Globus pallidus (tissue), 1 donor: Measurements from ENCODE around the gene SIMC1.
A peak's percentile ranks its signal among the peaks of the same experiment; 100 is the strongest.

Source experiments
- DNase-seq: peaks from one replicate; pipeline ENCODE4 v3.0.0-alpha.2; 2015; ENCODE audit warnings: low spot score

SIMC1 gene

DNA sequence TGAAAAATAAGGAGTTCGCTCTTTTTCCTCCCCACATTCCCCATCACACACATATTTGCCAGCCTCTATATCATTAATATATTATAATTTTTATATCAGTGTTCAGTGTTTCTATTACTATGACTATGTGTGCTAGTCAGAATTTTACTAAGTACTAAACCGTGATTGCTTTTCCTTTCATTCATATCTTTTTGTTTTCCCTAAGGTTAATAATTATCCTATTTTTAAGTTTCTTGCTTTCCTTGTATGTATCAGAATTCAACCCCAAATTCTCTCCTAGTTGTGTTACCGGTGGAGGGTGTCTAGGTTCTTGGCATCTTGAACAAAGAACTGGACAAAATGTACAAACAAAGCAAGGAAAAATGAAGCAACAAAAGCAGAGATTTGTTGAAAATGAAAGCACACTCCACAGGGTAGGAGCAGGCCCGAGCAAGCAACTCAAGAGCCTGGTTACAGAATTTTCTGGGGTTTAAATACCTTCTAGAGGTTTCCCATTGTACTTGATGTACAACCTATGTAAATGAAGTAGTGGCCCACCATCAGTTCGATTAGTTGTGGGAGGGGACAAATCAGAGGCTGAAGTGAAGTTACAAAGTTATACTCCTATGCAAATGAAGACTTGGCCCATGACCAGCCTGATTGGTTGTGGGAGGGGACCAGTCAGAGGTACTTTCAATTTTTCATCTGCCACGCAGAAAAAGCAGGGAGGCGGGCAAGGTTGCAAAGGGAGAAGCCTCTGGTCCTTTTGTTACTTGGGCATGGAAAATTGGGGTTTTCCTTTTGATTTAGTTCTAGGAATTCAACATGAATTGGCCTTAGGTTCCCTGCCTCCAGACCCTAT lies 79.5 kb downstream of the SIMC1 start:
- DNase-seq: no peak

DNA sequence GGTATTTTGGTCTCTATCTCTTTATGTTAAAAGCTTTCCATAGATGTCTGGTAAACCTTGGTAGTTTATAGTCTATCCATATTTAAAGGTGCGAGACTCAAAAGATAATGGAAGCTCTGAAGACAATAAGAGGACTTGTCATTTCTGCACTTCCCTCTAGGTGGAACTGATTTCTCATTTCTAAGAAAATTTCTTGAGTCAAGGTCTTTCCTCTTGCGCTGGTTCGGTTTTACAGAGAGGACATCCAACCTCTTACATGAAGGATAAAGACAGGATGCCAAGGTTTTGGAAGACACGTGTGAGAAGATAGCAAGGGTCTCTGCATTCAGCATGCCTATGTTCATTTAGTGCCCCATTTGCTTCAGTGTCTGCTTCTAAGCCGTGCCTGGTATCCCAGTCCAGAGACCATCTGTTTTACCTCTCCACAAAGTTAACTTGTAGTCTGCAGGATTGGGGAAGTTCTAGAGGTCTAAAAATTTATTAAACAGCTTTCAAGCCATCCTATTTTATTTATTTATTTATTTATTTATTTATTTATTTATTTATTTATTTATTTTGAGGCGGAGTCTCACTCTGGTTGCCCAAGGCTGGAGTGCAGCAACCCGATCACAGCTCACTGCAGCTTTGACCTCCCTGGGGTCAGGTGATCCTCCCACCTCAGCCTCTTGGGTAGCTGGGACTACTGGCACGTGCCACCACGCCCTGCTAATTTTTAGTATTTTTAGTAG lies 81.8 kb downstream of the SIMC1 start:
- DNase-seq: no peak

DNA sequence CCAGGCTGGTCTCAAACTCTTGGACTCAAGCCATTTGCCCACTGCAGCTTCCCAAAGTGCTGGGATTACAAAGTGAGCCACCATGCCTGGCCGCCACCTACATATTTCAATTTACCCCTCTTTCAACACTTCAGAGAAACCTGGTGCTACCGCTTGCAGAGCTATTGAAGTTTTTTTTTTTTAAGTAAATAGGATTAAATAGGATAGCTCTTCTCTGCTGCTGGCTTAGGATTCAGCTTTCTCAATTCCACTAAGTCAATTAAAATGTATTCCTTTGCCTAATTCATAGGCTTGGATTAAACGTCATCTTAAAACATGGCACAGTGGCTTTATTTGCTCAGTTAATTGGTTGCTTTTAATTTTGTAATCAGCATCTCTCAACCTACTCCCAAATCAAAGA lies 82.4 kb downstream of the SIMC1 start:
- no peak for DNase-seq

DNA sequence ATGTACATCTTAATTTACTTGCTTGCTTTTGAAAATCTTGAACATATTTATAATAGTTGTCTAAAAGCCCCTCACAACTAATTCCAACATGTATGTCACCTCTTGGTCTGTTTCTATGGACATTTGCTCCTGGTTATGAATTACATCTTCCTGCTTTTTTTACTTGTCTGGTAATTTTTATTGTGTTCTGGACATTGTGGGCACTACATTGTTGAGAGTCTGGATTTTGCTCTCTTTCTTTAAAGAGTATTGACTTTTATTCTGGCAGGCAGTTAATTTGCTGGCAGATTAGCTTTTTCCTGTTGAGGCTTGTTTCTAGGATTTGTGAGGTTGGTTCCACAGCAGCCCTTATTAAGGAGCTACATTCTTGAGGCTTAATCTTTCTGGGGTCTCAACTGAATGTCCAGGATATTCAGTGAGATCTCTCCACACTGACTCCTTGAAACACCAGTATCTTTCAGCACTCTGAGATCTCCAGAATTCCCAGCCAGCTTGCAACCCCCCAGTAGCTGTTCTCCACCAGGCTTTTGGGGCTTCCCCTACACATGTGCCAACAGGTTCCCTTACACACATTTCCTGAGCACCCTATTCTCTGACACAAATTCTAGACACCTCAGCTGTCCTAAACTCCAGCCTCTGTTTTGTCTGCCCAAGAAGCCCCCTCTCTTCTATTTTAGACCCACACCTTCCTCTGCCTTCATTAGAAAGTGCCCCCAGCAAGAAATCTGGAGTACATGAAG lies 96.0 kb downstream of the SIMC1 start:
- DNase-seq: no peak

DNA sequence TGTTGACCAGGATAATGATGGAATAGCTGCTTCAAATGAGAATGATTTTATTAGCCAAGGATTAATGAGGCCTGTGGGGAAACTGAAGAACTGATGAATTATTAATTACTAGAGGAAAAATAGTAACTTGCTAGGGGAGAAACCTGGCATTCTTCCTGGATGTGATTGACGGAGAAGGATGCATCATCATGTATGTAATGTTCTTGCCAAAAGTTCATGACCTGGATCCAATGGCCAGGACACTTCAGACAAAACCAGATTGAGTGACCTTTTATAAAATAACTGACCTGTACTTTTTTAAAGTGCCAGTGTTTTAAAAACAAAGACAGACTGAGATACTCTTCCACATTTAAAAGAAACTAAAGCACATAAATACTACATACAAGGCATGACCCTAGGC lies 99.7 kb downstream of the SIMC1 start:
- no peak for DNase-seq

DNA sequence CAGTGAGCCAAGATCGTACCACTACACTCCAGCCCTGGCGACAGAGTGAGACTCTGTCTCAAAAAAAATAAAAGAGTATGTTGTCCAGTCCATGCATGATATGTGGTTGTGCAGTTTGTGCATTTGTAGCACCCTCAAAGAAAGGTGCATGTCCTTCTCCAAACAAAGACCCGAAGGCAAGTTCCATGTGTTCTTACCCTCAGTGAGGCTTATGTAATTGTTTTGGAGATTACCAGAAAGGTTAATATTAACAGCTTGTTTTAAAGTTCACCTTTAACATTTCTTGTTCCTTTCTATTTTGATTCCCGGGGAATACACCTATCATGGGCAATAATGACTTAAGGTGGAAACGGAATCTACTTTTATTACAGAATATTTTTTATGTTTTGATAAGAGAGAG lies 101.1 kb downstream of the SIMC1 start:
- no peak for DNase-seq

DNA sequence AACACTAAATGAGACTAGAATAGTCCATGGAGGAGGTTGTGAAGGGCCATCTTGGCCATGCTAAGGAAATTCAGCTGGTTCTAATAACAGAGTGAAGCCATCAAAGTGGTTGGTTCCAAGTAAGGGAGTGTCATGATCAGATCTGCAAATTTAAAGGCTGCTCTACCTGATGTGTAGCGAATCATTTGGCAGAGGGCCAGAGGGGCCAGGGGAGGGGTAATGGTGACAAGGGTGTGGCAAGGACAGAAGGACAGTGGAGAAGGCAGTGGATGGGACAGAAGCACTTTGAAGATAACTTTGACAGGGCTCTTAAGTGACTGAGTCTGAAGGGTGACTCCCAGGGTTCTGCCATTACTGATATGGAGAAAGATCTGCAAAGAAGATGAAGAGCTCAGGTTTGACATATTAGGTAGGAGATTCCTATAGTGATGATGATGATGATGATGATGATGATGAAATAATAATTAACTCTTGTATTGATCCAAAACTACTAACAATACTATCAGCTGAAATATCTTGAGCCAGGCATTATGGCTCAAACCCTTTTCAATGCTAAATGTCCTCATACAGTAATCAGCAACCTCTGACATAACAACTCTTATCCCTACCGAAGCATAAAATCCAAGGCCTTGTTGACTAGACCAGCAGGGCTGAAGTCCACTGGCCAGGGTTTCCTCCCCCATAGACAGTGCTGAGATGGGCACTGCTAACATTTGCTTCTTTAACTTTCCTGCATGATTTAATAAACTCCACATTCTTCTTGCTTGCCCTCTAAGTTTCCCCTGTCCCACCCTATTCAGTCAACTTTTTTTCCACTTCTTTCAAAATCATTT lies 103.3 kb downstream of the SIMC1 start:
- DNase-seq: no peak

DNA sequence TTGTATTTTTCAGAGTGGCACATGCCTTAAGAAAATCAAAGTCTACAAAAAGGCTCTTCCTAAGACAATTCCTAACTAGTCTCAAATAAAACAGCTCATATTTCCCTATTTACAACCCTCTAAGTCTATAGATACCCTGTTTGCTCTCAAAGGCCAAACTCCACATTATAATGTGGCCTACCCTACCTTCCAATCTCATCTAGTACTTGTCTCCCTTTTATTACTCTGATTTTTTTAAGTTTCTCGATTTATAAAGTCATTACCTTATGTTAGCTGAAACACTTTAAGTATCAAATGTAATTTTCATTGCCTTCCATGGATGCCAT lies 103.9 kb downstream of the SIMC1 start:
- no peak for DNase-seq

DNA sequence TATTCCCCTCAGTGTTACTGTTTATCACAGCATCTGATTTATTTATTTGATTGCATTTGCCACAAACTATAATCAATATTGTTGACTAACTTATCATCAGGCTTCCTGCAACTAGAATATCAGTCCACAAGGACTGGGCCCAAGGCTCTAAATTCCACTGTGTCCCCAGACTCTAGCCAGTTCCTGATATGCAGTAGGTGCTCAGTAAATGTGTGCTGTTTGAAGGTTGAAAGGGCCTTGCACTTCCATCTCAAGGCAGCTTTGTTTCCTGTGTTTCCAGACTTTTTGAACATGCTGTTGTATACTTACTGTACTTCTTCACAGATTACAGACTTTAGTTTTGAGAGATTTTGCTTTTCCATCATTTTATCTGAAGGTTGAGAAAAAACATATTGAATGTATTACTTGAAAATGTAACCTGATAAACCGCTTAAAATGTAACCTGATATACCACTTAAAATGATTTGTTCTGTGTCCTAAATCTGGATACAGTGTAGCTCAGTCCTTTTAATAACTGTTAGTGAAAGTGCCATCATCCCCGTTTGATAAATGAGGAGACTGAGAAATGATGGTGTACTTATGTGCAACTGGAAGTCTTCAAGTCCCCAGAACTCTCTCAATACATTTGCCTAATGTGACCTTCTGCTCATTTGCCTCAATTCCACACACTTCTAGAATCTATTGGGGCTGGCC lies 104.7 kb downstream of the SIMC1 start:
- no peak for DNase-seq

DNA sequence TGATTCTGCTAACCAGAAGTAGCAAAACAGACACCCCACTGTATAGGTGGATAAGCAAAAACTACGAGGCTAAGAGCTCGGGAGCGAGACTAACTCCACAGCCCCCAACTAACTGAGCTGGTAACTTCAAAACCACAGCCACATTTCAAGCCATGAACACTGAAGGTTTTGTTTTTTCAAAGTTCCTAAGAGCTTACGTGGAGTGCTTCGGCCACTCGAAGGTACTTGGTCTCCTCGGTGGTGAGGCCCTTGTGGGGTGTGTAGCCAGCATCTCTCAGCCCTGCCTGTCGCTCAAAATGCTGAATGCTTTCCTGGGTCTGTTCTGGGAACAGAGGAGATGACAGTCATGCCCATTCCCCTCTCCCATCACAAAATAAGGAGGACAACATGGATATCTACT lies 112.2 kb downstream of the SIMC1 start:
- no peak for DNase-seq

DNA sequence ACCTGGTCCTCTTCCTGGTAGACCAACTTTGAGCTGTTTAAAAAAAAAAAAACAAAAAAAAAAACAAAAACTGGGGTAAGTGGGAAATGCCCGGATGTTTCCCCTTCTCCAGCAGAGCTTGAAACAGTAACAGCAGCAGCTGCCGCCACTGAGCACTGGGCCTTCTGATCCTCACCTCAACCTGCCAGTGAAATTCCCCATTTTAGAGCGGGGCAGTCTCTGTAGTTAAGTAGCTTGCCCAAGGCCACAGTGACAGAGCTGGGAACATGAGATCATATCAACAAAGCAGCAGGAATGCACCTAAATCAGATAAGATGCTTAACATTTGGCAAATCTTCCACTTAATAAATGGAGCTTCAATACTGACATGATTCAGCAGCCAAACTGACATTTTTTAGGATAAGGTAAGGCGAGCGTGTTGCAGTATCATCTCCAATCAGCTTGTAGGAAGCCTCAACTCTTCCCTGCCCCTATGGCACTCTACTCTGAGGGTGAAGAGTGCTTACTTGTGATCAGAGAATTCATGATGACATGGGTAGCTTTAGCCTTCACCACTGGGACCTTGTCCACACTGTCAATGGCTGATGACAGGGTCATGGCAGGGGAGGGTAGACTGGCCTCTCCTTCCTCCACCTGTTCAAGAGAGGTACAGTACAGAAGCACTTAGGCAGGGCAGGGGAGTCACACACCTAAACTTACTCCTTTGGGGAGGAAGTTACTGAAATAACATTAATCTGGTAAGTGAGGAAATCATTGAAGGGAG lies 114.1 kb downstream of the SIMC1 start:
- DNase-seq: no peak

DNA sequence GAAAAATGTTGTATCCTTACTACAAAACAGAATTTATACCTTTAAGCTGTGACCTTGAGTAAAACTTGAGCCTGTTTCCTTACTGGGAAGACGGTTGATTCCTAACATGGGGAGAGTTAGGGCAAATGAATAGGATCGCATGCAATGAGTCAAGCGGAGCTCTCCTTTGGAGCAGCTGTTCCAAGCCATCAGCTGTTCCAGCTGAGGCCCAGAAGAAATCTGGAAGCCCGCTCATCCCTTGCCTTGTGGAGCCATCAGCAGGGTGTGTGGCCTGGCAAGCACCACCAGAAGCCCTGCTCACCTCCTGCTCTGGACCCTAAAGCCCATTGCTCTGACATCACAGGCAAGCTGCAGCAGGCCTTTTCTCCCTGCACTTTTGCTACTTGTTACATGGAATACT lies 115.3 kb downstream of the SIMC1 start:
- DNase-seq: no peak

DNA sequence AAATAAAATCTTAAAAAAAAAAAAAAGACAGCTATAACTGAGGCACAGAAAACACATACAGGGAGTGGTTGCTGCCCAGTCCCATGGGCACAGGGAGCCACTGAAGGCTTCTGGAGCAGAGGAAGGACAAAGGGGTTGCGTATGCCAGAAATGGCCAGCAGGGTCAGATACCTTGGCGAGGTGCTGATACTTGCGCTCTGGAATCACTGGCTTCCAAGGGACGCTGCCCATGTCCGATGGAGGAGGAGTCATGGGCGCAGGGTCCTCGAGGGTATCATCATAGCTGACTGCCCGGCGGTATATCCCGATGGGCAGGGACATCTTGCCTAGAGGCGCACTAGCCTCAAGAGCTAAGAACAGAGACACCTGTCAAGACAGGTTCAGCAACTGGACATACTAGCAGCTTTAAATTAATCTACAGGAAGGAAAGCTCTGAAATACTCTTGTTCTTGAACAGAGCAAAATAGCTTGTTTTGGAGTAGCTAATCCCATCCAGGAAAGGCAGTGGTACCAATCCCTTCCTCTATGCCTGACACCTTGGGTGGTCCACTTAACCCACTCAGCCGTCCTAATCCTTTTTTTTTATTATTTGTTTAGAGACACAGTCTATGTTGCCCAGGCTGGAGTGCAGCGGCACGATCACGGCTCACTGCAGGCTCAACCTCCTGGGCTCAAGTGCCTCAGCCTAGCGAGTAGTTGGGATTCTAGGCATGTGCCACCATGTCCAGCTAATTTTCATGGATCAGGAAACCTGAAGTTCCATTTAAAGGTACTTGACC lies 117.4 kb downstream of the SIMC1 start:
- no peak for DNase-seq

DNA sequence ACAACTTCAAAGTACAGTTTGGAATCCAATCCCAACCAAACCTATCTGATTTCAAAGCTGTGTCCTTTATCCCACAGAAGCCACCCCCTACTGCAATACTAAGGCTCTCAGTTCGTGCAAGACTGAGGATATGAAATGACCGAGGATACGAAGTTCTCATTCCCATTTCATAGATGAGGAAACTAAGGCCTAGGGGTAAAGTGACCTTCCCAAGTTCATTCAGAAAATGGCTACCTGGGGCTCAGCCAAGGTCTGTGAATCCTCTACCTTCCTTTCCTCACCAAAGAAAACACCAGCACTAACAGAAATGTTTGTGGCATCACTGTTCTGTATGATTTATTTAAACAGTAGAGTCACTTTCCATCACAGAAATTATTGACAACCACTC lies 117.9 kb downstream of the SIMC1 start:
- DNase-seq: no peak

DNA sequence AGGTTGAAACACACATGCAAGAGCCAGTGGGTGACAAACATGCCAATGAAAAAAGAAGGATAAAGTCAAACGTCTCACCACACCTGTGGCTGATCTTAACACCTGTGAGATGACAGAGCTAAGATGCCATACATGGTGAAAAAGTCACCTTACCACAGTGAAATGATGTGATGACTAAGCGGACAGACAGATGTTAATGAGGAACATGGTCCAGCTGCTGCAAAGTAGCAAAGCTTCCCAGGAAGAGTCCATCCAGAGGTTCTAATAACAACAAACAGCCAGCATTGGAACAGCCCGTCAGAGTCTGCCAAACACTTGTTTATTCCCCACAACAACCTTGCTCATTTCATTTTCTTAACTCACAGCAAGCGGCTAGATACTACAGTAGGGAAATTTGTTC lies 121.4 kb downstream of the SIMC1 start:
- no peak for DNase-seq

DNA sequence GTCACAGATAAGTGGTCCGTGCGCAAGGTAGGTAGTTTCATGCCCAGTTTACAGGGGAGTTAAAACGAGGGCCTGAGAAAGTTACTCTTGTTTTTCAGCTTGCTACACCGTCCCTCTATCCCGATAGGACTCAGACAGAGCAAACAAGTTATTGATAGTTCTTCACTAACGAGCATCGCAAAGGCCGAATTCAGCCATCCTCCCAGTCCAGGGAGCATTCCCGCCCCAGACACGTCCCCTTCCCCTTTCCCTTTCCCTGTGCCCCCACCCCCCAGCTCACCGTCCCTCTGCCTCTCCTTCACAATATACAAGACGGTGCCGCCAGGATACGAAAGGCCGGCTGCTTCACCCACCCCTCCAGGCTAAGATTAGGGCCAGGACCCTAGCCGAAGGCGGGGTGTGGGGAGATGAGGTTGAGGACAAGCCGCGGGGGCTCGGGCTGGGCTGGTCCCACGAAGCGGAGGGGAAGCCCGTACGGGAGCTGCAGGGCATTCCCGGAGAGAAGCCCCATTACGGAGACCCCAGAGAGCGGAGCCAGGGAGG lies 122.7 kb downstream of the SIMC1 start:
- peak; percentile 20 for DNase-seq

DNA sequence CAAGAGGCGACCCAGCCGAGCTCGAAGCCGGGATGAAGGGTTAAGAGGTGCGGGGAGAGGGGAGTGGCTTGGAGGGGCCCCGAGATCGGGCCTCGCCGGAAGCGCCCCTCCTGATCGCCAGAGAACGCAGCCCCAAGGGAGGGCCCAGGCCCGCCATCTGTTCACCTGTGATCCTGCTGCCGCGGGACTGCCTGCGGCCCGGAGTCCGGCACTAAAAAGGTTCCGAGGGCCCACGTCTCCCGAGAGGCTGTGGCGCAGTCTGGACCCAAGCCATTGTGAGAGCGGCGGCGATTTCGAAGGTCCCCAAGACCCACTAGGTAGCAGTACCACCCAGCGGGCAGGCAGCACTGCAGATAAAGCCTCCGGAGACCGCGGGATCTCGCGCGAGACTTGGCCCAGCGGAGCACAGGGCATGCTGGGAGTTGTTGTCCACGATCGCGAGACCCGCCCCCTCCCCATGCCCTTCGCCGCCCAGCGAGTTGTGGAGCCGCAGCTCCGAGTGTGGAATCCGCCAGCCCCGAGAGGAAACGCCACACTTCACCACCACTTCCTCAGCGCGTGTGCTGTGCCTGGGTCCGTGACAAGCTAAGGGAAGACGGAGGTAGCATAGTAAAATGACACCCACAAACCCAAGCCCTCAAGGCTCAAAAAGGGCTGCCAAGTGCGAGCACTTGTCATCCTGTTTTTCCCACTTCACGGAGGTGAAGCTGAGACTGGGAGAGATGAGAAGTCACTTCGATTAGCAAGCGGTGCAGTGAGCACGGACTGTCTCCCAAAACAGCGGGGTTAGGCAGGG lies 123.4 kb downstream of the SIMC1 start, which contains the start of gene KIAA1191:
KIAA1191 (minus strand) TSS at position 328 of the 796 bp plus-strand sequence. CDS start 2,256 bp downstream, outside the sequence.
- peak; percentile 92 for DNase-seq

DNA sequence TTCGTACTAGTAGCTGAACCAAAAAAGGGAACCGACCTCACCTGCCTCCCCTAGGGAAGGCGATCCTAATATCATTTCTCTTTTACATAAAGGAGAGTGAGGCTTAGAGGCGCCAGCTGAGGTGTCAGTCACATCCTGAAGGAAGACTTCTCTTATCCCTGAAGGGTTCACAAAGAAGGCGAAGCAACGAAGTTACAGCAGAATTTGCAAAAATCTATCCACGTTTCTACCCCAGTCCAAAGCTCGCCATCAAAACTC lies 123.9 kb downstream of the SIMC1 start:
- DNase-seq: no peak

DNA sequence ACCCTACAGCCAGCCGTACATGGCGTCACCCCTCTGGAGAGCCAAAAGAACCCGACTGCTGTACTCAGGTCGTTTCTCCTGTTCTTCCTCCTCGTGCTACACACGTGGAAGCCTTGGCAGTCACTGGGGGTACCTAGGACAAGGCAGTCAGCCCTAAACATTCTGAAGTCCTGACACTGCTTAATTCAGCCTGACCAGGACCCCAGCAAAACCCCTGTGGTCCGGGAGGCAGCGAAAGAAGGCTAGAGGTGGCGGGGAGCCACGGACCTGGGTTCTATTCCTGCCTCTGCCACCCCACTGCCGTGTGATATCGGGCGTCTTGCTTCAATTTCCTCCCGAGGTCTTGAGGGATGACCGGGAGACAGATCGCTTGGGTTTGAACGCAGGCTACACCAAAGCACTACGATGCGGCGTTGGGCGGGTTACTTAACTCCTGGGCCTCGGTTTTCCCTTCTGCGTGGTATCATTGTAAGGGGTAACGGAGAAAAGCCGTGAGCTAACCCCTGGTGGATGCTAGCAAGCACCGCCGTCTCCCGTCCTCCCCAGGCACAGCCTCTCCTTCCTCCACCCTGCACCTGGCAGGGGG lies 126.6 kb downstream of the SIMC1 start:
- no peak for DNase-seq
